K562 (cell line): ENCODE data around the gene GLIPR1. TPM values are rescaled to one million over a fixed set of nuclear protein-coding genes. Genes with fewer than 3 reads are reported as not detected.

ENCODE experiments used
- CEBPG ChIP-seq, 3 experiments: fragments of 200-800 bp in 1 of 3; sonication (Bioruptor generic) in 1 of 3; sonication (generic) in 1 of 3; formaldehyde crosslinking in 1 of 3; IDR thresholded peaks in 2 of 3; conservative IDR thresholded peaks in 1 of 3; 2 replicates each; pipeline versions ENCODE4 v1.6.1 to v1.8.0; 2016 to 2022; ENCODE audit warnings: missing compliant biosample characterization in 2 of 3, missing genetic modification characterization in 2 of 3, mild to moderate bottlenecking in 1 of 3, missing genetic modification reagents in 1 of 3
- CEBPZ ChIP-seq: fragments of 150-350 bp; IDR thresholded peaks from 2 replicates; pipeline ENCODE4 v1.6.1; 2014; ENCODE audit warnings: low read depth, mild to moderate bottlenecking, low read length, borderline replicate concordance
- ETV5 ChIP-seq: sonication (generic); formaldehyde crosslinking; IDR thresholded peaks from 2 replicates; pipeline ENCODE4 v1.4.0; 2020; ENCODE audit warnings: low read depth, mild to moderate bottlenecking, missing genetic modification reagents
- HDAC6 ChIP-seq: IDR thresholded peaks from 2 replicates; pipeline ENCODE4 v1.6.1; 2012; ENCODE audit warnings: low read depth, mild to moderate bottlenecking, control low read depth, inconsistent platforms, low read length, moderate library complexity
- RBFOX2 ChIP-seq: fragments of 200-400 bp; formaldehyde crosslinking; IDR thresholded peaks from 2 replicates; pipeline ENCODE4 v1.6.1; 2017; ENCODE audit warnings: low read depth, mild to moderate bottlenecking, low read length, moderate library complexity
- SMAD2 ChIP-seq: fragments of 150-350 bp; IDR thresholded peaks from 2 replicates; pipeline ENCODE4 v1.6.1; 2014; ENCODE audit warnings: low read depth, mild to moderate bottlenecking, low read length
- SMARCB1 ChIP-seq: IDR thresholded peaks from 2 replicates; pipeline ENCODE4 v1.6.1; 2011; ENCODE audit warnings: improper control_type of control experiment, low read depth; ENCODE audit not compliant: insufficient read length
- ZC3H11A ChIP-seq: IDR thresholded peaks from 2 replicates; pipeline ENCODE4 v1.6.1; 2012; ENCODE audit warnings: low read depth, low read length, improper control_type of control experiment
- ZKSCAN8 ChIP-seq: fragments of 200-800 bp; sonication (Bioruptor generic); IDR thresholded peaks from 2 replicates; pipeline ENCODE4 v1.6.1; 2016; ENCODE audit warnings: missing genetic modification characterization, missing compliant biosample characterization
- ZNF224 ChIP-seq: sonication (generic); formaldehyde crosslinking; IDR thresholded peaks from 2 replicates; pipeline ENCODE4 v1.8.0; 2022; ENCODE audit warnings: mild to moderate bottlenecking, missing genetic modification reagents
- ZNF584 ChIP-seq: fragments of 200-800 bp; sonication (Bioruptor generic); IDR thresholded peaks from 2 replicates; pipeline ENCODE4 v1.6.1; 2016; ENCODE audit warnings: low read depth, mild to moderate bottlenecking, missing genetic modification characterization, missing compliant biosample characterization
- polyA plus RNA-seq, 8 experiments: library from polyadenylated mRNA; depleted of rRNA in 4 of 8; stranded (reverse) in 5 of 8; unstranded in 3 of 8; fragments of >200 nt; fragmentation: Nextera tagmentation in 2 of 8; fragmentation: Illumina TruSeq in 1 of 8; extraction: Ambion mirVana in 2 of 8; extraction: Trizol in 1 of 8; gene quantifications; 2 replicates each; pipeline versions ENCODE4 v1.2.1 to v1.2.3, GENCODE V29; 2011 to 2014; ENCODE audit warnings: inconsistent platforms in 1 of 8, missing spikeins in 1 of 8
- total RNA-seq, 7 experiments: library from RNA; depleted of rRNA in 6 of 7; stranded (reverse); fragments of >200 nt in 6 of 7; fragmentation: Illumina TruSeq in 2 of 7; extraction: Trizol in 2 of 7; gene quantifications; 2 replicates each; pipeline versions ENCODE4 v1.2.1 to v1.2.3, GENCODE V29; 2011 to 2021; ENCODE audit warnings: low replicate concordance in 1 of 7
- TF ChIP-seq, protein P1 (sequence below): fragments of 250-450 bp; sonication (Bioruptor Pico); IDR thresholded peaks from 2 replicates; pipeline ENCODE4 v1.4.0; 2020; ENCODE audit warnings: mild to moderate bottlenecking, moderate library complexity, borderline replicate concordance
- TF ChIP-seq, protein P2 (sequence below): sonication (generic); formaldehyde crosslinking; IDR thresholded peaks from 2 replicates; pipeline ENCODE4 v1.8.1; 2022; ENCODE audit warnings: missing genetic modification reagents
- TF ChIP-seq, protein P3 (sequence below), 2 experiments: fragments of 200-800 bp in 1 of 2; sonication (Bioruptor generic) in 1 of 2; sonication (generic) in 1 of 2; formaldehyde crosslinking in 1 of 2; IDR thresholded peaks in 1 of 2; conservative IDR thresholded peaks in 1 of 2; 2 replicates each; pipeline versions ENCODE4 v1.5.0 to v1.6.1; 2016 to 2020; ENCODE audit warnings: missing compliant biosample characterization in 1 of 2, missing genetic modification characterization in 1 of 2, missing genetic modification reagents in 1 of 2

The GLIPR1 gene
- total and polyA plus RNA-seq, 9 of the 15 experiments (the other 6 are each of a cell fraction or from before 2014, with no cell fraction given) = 0.26 to 2.1 (median 1.2) TPM

DNA sequence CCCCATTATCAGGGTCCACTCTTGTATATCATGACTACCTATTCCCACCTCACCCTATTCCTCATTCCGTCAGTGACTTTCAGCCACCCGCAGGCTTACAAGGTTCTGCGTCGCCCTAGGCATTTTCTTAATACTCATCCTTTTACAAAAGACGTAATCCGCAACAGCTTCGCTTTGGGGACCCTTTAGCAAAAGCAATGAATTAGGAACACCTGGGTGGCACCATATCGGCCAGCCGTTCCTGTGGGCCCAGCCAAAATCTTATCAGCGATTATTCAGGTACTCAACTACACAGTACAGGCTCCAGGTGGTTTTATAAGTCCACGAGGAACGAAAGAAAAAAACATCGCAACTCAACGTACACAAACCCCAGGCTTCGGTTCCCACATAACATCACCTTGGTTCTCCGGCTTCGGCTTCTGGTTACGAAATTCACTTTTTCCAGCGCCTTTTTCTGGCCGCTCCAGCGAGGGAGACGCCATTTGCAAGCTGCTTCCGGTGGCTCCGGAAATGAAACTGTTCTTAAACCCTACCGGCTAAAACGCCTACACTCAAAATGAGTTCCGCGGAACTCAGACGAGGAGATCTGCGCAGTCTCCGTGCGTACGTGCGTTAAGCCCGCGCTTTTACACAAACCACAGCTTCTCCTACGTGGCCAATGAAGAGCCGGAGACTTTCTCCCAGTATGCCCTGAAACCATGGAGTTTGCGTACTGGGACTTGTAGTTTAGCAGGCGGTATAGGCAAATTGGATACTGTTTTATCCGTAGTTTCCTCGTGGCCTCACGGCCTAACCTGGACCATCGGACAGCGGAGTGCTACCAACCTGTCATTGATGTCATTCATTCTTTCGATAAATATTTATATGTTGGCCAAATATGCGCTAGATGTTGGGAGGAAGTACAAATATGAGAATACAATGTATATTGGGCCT is 30.8 kb downstream of the GLIPR1 start, which contains the start of gene KRR1 (continued):
- TF ChIP-seq RBFOX2 (peak; percentile 73), ZKSCAN8 (0 out of 2 replicates have a peak, but pooled peaks have one; percentile 26), SMAD2 (no peak), HDAC6 (no peak), SMARCB1 (no peak), CEBPG (CRISPR knock-in tag; IDR thresholded peaks at IDR 0.05) (no peak), CEBPG (tag; conservative IDR thresholded peaks at IDR 0.05 in 1 of 2, IDR thresholded peaks at IDR 0.05 in 1 of 2) (peak in 1 of 2 experiments; percentile 64; a peak in 2 of 4 replicates), ZC3H11A (0 out of 2 replicates have a peak, but pooled peaks have one; percentile 77), CEBPZ (no peak), ZNF584 (CRISPR knock-in tag) (peak; percentile 32; the same call in 1 of the 2 replicates), ETV5 (CRISPR knock-in tag) (peak; percentile 90), ZNF224 (no peak)
- TF ChIP-seq, protein P1, sequence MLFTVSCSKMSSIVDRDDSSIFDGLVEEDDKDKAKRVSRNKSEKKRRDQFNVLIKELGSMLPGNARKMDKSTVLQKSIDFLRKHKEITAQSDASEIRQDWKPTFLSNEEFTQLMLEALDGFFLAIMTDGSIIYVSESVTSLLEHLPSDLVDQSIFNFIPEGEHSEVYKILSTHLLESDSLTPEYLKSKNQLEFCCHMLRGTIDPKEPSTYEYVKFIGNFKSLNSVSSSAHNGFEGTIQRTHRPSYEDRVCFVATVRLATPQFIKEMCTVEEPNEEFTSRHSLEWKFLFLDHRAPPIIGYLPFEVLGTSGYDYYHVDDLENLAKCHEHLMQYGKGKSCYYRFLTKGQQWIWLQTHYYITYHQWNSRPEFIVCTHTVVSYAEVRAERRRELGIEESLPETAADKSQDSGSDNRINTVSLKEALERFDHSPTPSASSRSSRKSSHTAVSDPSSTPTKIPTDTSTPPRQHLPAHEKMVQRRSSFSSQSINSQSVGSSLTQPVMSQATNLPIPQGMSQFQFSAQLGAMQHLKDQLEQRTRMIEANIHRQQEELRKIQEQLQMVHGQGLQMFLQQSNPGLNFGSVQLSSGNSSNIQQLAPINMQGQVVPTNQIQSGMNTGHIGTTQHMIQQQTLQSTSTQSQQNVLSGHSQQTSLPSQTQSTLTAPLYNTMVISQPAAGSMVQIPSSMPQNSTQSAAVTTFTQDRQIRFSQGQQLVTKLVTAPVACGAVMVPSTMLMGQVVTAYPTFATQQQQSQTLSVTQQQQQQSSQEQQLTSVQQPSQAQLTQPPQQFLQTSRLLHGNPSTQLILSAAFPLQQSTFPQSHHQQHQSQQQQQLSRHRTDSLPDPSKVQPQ (CRISPR knock-in tag) = no peak
- TF ChIP-seq, protein P2, sequence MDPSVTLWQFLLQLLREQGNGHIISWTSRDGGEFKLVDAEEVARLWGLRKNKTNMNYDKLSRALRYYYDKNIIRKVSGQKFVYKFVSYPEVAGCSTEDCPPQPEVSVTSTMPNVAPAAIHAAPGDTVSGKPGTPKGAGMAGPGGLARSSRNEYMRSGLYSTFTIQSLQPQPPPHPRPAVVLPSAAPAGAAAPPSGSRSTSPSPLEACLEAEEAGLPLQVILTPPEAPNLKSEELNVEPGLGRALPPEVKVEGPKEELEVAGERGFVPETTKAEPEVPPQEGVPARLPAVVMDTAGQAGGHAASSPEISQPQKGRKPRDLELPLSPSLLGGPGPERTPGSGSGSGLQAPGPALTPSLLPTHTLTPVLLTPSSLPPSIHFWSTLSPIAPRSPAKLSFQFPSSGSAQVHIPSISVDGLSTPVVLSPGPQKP = no peak
- TF ChIP-seq, protein P3, sequence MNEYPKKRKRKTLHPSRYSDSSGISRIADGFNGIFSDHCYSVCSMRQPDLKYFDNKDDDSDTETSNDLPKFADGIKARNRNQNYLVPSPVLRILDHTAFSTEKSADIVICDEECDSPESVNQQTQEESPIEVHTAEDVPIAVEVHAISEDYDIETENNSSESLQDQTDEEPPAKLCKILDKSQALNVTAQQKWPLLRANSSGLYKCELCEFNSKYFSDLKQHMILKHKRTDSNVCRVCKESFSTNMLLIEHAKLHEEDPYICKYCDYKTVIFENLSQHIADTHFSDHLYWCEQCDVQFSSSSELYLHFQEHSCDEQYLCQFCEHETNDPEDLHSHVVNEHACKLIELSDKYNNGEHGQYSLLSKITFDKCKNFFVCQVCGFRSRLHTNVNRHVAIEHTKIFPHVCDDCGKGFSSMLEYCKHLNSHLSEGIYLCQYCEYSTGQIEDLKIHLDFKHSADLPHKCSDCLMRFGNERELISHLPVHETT (CRISPR knock-in tag; conservative IDR thresholded peaks at IDR 0.05 in 1 of 2, IDR thresholded peaks at IDR 0.05 in 1 of 2) = peak in 1 of 2 experiments; percentile 76; a peak in 1 of 4 replicates
